ENCODE results near the gene PPP2R5A.

DNA sequence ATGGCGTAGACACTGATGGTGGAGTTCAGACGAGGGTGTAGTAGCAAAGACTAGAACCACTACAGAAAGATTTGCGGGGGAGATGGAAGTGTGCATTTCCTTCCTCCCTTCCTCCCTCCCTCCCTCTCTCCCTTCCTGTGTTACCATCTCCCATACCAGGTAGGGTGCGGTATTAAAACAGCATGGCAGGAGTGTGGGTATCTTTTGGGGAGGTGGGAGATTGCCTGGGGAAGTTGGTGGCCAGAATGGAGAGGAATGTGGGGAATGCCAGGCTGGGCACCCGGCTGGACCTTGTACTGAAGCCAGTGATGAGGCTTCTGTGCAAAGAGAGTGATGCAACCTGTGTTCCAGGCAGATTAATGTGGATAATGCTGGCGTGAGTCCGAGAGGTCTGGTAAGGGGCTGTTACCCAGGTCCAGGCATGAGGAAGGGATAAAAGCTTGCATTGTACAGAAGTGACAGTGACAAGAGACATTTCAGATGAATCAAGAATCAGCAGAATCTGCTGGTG is 30.3 kb upstream of the PPP2R5A start:
- TF ChIP-seq ZNF292 (tag by site-specific recombination; IDR thresholded peaks at IDR 0.05; ENCODE audit: borderline replicate concordance, low read depth) (no peak), ZNF555 (tag by site-specific recombination; conservative IDR thresholded peaks at IDR 0.05) (no peak), REPIN1 (tag by site-specific recombination; IDR thresholded peaks at IDR 0.05; ENCODE audit: low read depth) (no peak), ZNF184 (tag by site-specific recombination; IDR thresholded peaks at IDR 0.05) (no peak), ZBTB8A (tag by site-specific recombination; IDR thresholded peaks at IDR 0.05) (no peak), ZNF239 (tag by site-specific recombination; IDR thresholded peaks at IDR 0.05) (no peak)
- TF ChIP-seq, protein P1, sequence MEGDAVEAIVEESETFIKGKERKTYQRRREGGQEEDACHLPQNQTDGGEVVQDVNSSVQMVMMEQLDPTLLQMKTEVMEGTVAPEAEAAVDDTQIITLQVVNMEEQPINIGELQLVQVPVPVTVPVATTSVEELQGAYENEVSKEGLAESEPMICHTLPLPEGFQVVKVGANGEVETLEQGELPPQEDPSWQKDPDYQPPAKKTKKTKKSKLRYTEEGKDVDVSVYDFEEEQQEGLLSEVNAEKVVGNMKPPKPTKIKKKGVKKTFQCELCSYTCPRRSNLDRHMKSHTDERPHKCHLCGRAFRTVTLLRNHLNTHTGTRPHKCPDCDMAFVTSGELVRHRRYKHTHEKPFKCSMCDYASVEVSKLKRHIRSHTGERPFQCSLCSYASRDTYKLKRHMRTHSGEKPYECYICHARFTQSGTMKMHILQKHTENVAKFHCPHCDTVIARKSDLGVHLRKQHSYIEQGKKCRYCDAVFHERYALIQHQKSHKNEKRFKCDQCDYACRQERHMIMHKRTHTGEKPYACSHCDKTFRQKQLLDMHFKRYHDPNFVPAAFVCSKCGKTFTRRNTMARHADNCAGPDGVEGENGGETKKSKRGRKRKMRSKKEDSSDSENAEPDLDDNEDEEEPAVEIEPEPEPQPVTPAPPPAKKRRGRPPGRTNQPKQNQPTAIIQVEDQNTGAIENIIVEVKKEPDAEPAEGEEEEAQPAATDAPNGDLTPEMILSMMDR (tag by site-specific recombination; IDR thresholded peaks at IDR 0.05) = no peak
- TF ChIP-seq, protein P2, sequence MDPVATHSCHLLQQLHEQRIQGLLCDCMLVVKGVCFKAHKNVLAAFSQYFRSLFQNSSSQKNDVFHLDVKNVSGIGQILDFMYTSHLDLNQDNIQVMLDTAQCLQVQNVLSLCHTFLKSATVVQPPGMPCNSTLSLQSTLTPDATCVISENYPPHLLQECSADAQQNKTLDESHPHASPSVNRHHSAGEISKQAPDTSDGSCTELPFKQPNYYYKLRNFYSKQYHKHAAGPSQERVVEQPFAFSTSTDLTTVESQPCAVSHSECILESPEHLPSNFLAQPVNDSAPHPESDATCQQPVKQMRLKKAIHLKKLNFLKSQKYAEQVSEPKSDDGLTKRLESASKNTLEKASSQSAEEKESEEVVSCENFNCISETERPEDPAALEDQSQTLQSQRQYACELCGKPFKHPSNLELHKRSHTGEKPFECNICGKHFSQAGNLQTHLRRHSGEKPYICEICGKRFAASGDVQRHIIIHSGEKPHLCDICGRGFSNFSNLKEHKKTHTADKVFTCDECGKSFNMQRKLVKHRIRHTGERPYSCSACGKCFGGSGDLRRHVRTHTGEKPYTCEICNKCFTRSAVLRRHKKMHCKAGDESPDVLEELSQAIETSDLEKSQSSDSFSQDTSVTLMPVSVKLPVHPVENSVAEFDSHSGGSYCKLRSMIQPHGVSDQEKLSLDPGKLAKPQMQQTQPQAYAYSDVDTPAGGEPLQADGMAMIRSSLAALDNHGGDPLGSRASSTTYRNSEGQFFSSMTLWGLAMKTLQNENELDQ (tag by site-specific recombination; IDR thresholded peaks at IDR 0.05; ENCODE audit: low read depth) = no peak
- TF ChIP-seq, protein P3, sequence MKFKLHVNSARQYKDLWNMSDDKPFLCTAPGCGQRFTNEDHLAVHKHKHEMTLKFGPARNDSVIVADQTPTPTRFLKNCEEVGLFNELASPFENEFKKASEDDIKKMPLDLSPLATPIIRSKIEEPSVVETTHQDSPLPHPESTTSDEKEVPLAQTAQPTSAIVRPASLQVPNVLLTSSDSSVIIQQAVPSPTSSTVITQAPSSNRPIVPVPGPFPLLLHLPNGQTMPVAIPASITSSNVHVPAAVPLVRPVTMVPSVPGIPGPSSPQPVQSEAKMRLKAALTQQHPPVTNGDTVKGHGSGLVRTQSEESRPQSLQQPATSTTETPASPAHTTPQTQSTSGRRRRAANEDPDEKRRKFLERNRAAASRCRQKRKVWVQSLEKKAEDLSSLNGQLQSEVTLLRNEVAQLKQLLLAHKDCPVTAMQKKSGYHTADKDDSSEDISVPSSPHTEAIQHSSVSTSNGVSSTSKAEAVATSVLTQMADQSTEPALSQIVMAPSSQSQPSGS (tag by site-specific recombination; IDR thresholded peaks at IDR 0.05; ENCODE audit: low read depth) = no peak
- TF ChIP-seq, protein P4, sequence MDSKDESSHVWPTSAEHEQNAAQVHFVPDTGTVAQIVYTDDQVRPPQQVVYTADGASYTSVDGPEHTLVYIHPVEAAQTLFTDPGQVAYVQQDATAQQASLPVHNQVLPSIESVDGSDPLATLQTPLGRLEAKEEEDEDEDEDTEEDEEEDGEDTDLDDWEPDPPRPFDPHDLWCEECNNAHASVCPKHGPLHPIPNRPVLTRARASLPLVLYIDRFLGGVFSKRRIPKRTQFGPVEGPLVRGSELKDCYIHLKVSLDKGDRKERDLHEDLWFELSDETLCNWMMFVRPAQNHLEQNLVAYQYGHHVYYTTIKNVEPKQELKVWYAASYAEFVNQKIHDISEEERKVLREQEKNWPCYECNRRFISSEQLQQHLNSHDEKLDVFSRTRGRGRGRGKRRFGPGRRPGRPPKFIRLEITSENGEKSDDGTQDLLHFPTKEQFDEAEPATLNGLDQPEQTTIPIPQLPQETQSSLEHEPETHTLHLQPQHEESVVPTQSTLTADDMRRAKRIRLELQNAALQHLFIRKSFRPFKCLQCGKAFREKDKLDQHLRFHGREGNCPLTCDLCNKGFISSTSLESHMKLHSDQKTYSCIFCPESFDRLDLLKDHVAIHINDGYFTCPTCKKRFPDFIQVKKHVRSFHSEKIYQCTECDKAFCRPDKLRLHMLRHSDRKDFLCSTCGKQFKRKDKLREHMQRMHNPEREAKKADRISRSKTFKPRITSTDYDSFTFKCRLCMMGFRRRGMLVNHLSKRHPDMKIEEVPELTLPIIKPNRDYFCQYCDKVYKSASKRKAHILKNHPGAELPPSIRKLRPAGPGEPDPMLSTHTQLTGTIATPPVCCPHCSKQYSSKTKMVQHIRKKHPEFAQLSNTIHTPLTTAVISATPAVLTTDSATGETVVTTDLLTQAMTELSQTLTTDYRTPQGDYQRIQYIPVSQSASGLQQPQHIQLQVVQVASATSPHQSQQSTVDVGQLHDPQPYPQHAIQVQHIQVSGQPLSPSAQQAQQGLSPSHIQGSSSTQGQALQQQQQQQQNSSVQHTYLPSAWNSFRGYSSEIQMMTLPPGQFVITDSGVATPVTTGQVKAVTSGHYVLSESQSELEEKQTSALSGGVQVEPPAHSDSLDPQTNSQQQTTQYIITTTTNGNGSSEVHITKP (tag by site-specific recombination; IDR thresholded peaks at IDR 0.05) = no peak
- TF ChIP-seq, protein P5, sequence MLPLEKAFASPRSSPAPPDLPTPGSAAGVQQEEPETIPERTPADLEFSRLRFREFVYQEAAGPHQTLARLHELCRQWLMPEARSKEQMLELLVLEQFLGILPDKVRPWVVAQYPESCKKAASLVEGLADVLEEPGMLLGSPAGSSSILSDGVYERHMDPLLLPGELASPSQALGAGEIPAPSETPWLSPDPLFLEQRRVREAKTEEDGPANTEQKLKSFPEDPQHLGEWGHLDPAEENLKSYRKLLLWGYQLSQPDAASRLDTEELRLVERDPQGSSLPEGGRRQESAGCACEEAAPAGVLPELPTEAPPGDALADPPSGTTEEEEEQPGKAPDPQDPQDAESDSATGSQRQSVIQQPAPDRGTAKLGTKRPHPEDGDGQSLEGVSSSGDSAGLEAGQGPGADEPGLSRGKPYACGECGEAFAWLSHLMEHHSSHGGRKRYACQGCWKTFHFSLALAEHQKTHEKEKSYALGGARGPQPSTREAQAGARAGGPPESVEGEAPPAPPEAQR (tag by site-specific recombination; IDR thresholded peaks at IDR 0.05) = no peak
- TF ChIP-seq, protein P6, sequence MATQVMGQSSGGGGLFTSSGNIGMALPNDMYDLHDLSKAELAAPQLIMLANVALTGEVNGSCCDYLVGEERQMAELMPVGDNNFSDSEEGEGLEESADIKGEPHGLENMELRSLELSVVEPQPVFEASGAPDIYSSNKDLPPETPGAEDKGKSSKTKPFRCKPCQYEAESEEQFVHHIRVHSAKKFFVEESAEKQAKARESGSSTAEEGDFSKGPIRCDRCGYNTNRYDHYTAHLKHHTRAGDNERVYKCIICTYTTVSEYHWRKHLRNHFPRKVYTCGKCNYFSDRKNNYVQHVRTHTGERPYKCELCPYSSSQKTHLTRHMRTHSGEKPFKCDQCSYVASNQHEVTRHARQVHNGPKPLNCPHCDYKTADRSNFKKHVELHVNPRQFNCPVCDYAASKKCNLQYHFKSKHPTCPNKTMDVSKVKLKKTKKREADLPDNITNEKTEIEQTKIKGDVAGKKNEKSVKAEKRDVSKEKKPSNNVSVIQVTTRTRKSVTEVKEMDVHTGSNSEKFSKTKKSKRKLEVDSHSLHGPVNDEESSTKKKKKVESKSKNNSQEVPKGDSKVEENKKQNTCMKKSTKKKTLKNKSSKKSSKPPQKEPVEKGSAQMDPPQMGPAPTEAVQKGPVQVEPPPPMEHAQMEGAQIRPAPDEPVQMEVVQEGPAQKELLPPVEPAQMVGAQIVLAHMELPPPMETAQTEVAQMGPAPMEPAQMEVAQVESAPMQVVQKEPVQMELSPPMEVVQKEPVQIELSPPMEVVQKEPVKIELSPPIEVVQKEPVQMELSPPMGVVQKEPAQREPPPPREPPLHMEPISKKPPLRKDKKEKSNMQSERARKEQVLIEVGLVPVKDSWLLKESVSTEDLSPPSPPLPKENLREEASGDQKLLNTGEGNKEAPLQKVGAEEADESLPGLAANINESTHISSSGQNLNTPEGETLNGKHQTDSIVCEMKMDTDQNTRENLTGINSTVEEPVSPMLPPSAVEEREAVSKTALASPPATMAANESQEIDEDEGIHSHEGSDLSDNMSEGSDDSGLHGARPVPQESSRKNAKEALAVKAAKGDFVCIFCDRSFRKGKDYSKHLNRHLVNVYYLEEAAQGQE (tag by site-specific recombination; IDR thresholded peaks at IDR 0.05) = no peak
- TF ChIP-seq, protein P7, sequence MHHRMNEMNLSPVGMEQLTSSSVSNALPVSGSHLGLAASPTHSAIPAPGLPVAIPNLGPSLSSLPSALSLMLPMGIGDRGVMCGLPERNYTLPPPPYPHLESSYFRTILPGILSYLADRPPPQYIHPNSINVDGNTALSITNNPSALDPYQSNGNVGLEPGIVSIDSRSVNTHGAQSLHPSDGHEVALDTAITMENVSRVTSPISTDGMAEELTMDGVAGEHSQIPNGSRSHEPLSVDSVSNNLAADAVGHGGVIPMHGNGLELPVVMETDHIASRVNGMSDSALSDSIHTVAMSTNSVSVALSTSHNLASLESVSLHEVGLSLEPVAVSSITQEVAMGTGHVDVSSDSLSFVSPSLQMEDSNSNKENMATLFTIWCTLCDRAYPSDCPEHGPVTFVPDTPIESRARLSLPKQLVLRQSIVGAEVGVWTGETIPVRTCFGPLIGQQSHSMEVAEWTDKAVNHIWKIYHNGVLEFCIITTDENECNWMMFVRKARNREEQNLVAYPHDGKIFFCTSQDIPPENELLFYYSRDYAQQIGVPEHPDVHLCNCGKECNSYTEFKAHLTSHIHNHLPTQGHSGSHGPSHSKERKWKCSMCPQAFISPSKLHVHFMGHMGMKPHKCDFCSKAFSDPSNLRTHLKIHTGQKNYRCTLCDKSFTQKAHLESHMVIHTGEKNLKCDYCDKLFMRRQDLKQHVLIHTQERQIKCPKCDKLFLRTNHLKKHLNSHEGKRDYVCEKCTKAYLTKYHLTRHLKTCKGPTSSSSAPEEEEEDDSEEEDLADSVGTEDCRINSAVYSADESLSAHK (tag by site-specific recombination; IDR thresholded peaks at IDR 0.05) = no peak
- TF ChIP-seq, protein P8, sequence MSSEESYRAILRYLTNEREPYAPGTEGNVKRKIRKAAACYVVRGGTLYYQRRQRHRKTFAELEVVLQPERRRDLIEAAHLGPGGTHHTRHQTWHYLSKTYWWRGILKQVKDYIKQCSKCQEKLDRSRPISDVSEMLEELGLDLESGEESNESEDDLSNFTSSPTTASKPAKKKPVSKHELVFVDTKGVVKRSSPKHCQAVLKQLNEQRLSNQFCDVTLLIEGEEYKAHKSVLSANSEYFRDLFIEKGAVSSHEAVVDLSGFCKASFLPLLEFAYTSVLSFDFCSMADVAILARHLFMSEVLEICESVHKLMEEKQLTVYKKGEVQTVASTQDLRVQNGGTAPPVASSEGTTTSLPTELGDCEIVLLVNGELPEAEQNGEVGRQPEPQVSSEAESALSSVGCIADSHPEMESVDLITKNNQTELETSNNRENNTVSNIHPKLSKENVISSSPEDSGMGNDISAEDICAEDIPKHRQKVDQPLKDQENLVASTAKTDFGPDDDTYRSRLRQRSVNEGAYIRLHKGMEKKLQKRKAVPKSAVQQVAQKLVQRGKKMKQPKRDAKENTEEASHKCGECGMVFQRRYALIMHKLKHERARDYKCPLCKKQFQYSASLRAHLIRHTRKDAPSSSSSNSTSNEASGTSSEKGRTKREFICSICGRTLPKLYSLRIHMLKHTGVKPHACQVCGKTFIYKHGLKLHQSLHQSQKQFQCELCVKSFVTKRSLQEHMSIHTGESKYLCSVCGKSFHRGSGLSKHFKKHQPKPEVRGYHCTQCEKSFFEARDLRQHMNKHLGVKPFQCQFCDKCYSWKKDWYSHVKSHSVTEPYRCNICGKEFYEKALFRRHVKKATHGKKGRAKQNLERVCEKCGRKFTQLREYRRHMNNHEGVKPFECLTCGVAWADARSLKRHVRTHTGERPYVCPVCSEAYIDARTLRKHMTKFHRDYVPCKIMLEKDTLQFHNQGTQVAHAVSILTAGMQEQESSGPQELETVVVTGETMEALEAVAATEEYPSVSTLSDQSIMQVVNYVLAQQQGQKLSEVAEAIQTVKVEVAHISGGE (tag by site-specific recombination; conservative IDR thresholded peaks at IDR 0.05; ENCODE audit: low read depth) = no peak

All from HEK293 (cell line).